Skeletal muscle satellite cell (primary cell): ENCODE data around the gene ADAMTS19.
A peak's percentile ranks its signal among the peaks of the same experiment; 100 is the strongest.

ENCODE experiments used
- H3K27me3 ChIP-seq: 2 replicates; pipeline ENCODE4 v1.7.0; 2013; ENCODE audit warnings: low read length; ENCODE audit not compliant: control insufficient read depth, insufficient read depth
- H3K36me3 ChIP-seq: 2 replicates; pipeline ENCODE4 v1.7.0; 2013; ENCODE audit warnings: mild to moderate bottlenecking, control low read depth, low read length; ENCODE audit not compliant: insufficient read depth
- H3K4me1 ChIP-seq: 2 replicates; pipeline ENCODE4 v1.7.0; 2013; ENCODE audit warnings: low read length; ENCODE audit not compliant: control insufficient read depth, insufficient read depth
- H3K4me2 ChIP-seq: 2 replicates; pipeline ENCODE4 v1.7.0; 2013; ENCODE audit warnings: mild to moderate bottlenecking, low read length
- H3K4me3 ChIP-seq: 2 replicates; pipeline ENCODE4 v1.7.0; 2013; ENCODE audit warnings: low read length
- H3K9ac ChIP-seq: 2 replicates; pipeline ENCODE4 v1.7.0; 2013; ENCODE audit warnings: mild to moderate bottlenecking, low read depth, low read length, moderate library complexity
- H3K9me3 ChIP-seq: replicated peaks from 2 replicates; pipeline ENCODE4 v1.7.0; 2013; ENCODE audit warnings: mild to moderate bottlenecking, control low read depth, low read length

Gene ADAMTS19

DNA sequence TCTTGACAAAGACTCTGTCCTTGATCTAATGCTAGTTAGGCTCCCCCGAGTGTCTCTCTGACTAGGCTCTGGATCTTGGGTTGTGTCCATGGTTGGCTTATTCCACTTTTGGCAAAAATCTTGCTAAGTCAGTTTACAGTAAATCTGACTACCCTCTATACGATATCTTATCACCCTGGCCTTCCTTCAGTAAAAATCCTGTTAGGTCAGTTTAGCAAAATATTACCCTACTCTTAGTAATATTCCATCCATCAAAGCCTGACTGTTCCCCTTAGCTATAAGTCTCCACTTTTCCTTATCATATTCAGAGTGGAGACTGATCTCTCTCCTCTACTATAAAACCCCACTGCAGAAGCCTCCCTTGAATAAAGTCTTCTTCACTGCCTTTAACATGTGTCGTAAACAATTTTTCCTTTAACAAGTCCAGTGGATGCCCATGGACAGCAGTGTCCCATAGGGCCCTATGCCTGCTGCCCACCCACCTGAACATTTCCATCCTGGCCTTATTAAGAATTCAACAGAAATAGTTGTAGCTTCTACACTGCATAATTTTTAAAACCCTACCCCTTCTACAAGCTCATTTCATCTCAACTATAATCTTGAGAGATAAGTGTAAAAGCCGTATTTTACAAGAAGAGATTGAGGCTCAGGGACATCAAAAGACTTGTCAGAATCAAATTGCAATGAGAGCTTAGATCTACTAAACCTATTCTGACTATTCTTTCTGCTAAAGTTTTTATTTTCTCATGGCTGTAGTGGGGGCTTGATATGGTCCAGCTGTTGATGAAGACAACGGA, 310.1 kb downstream of the ADAMTS19 start:
- H3K4me2 ChIP-seq, result no peak overlapping the region
- no peak overlapping the region for H3K9ac ChIP-seq
- H3K4me1 ChIP-seq, result no peaks in the 10 kb centered on the region
- H3K36me3 ChIP-seq, result no peaks in the 10 kb centered on the region
- H3K27me3 ChIP-seq, result no peaks in the 10 kb centered on the region
- H3K9me3 ChIP-seq, result no peaks in the 10 kb centered on the region
- H3K4me3 ChIP-seq, result no peak overlapping the region

DNA sequence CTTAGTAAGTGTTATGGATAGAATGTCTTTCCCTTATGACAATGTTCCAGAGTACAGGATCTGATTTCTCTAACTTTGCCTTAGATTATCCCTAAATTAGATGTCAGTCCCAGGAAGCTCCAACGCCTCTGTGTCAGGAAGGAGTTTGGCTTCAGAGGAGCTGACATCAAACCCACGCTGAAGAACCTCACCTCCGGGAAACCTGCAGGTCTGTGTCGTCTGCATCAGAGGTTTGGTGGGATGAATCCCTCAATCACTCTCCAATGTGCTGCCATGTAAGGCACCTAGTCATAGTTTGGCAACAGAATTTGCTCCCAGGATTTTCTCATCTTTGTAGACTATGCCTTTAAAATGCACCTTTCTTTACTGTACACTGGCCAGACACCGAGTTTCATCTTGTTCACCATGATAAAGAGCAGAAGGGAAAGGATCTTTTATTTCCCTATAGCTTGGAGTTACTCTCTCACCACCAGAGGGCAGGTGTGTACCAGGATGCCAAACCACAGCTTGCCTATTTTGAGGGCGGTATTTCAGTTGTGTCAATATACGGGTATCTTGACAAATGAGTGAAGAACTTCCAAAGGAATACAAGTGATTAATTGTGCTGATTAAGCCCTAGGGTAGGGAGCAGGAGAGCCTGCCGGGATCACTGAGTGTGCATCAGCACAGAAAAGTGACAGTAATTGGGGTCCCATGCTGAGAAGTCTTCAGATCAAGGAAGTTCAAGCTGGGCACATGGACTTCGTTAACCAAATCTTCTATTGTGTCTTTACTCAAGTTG, 311.1 kb downstream of the ADAMTS19 start:
- Histone ChIP-seq H3K36me3 (no peaks in the 10 kb centered on the region), H3K27me3 (no peaks in the 10 kb centered on the region), H3K4me1 (no peaks in the 10 kb centered on the region), H3K9me3 (no peaks in the 10 kb centered on the region), H3K4me3 (no peak overlapping the region), H3K9ac (no peak overlapping the region), H3K4me2 (peak overlapping the region; percentile 45)

DNA sequence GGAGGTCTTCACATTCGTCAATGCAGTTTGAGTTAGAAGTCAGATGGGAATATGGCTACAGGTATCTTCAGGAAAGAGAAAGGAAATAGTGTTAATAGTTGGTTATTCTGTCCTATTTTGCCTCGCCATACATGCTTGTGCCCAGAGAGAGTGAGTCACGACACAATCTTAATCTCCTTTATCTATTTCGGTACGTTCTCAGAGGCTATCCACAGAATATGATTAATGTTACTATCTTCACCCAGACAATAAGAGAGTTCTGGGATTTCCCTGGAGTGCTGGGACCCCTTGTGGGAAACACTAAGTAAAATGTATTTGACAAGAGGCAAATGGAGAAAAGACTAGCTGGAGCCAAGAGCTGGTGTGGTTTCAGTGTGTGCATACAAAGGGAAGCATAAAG, 313.3 kb downstream of the ADAMTS19 start:
- Histone ChIP-seq H3K36me3 (no peaks in the 10 kb centered on the region), H3K27me3 (no peaks in the 10 kb centered on the region), H3K4me3 (no peak overlapping the region), H3K4me1 (no peaks in the 10 kb centered on the region), H3K9ac (no peak overlapping the region), H3K9me3 (no peaks in the 10 kb centered on the region), H3K4me2 (no peak overlapping the region)

DNA sequence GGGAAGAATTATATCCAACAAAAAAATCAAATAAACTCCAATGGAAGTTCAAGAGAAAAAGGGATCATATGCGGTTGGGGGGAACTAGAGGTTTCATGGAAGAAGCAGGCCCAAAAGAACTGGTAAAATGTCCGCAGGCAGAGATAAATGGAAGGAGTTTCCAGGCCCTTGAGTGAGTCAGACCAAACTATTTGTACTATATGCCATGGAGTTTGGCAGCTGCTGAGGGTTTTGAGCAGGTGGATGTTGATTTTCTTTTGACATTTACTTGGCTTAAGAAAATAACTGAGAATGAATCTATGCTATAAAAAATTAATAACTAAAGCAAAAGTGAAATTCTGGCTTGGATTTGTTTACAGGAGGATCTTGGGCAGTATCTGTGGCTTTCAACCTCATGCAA, 321.5 kb downstream of the ADAMTS19 start:
- no peaks in the 10 kb centered on the region for H3K27me3 ChIP-seq
- no peak overlapping the region for H3K4me2 ChIP-seq
- H3K9ac ChIP-seq, result no peak overlapping the region
- H3K36me3 ChIP-seq, result no peaks in the 10 kb centered on the region
- no peaks in the 10 kb centered on the region for H3K4me1 ChIP-seq
- H3K9me3 ChIP-seq, result no peaks in the 10 kb centered on the region
- no peak overlapping the region for H3K4me3 ChIP-seq
